Gastroesophageal sphincter (tissue), 3 donors: ENCODE measurements around the gene COPZ2.

Experiments
- EP300 ChIP-seq: sonication (generic); formaldehyde crosslinking; IDR thresholded peaks from one replicate; pipeline ENCODE4 v1.6.1; 2017; ENCODE audit warnings: antibody characterized with exemption, mild to moderate bottlenecking
- POLR2A ChIP-seq, 2 donors: fragments of 450-650 bp; IDR thresholded peaks; one replicate each; pipeline ENCODE4 v1.6.1; 2017; ENCODE audit warnings: antibody characterized with exemption in 2 of 2, mild to moderate bottlenecking in 2 of 2, moderate library complexity in 1 of 2
- POLR2AphosphoS5 ChIP-seq: sonication (generic); formaldehyde crosslinking; IDR thresholded peaks from one replicate; pipeline ENCODE4 v1.6.1; 2017; ENCODE audit warnings: antibody characterized with exemption
- TF ChIP-seq, protein P1 (sequence below), 4 experiments: fragments of 200-600 bp in 2 of 4; fragments of 450-650 bp in 2 of 4; sonication (generic) in 1 of 4; IDR thresholded peaks; one replicate each; pipeline ENCODE4 v1.5.1; 2017 to 2019; ENCODE audit warnings: antibody characterized with exemption in 4 of 4, mild to moderate bottlenecking in 2 of 4, moderate library complexity in 2 of 4

DNA sequence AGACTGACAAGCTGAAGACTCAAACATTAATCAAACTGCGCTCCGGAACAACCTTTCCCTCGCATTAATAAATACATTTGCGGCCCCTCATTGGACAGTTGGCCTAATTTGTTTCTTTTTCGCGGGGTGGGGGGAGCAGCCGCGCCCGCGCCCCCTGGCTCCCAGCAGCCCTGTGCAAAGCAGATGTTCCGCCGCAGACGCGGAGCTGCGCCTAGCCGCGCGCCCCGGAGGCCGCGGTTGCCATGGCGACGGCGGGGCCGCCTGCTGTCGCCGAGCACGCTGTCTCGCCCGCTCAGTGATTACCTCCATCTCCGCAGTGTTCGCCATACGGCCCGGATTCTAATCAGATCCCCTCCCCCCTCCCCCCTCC lies 25.5 kb downstream of the COPZ2 start:
- TF ChIP-seq POLR2AphosphoS5 (no peak), POLR2A (IDR thresholded peaks at IDR 0.05) (no peak), EP300 (no peak)
- TF ChIP-seq, protein P1, sequence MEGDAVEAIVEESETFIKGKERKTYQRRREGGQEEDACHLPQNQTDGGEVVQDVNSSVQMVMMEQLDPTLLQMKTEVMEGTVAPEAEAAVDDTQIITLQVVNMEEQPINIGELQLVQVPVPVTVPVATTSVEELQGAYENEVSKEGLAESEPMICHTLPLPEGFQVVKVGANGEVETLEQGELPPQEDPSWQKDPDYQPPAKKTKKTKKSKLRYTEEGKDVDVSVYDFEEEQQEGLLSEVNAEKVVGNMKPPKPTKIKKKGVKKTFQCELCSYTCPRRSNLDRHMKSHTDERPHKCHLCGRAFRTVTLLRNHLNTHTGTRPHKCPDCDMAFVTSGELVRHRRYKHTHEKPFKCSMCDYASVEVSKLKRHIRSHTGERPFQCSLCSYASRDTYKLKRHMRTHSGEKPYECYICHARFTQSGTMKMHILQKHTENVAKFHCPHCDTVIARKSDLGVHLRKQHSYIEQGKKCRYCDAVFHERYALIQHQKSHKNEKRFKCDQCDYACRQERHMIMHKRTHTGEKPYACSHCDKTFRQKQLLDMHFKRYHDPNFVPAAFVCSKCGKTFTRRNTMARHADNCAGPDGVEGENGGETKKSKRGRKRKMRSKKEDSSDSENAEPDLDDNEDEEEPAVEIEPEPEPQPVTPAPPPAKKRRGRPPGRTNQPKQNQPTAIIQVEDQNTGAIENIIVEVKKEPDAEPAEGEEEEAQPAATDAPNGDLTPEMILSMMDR (IDR thresholded peaks at IDR 0.05): no peak
